Sigmoid colon (tissue), 7 donors: ENCODE data around the gene HAGH. TPM values are rescaled to one million over a fixed set of nuclear protein-coding genes. Genes with fewer than 3 reads are reported as not detected.
"Not testable (repeated sequence)": the region's sequence is repeated elsewhere in the genome, so short reads cannot be mapped to it uniquely, and the experiment has no call there.

Experiments
- DNase-seq: peaks from one replicate; pipeline ENCODE4 v3.0.0-alpha.2; 2019
- H3K27ac ChIP-seq, 4 donors: fragments of 200-600 bp; sonication (generic); one replicate each; pipeline ENCODE4 v1.5.1; 2016 to 2019; ENCODE audit warnings: mild to moderate bottlenecking in 1 of 4
- H3K27me3 ChIP-seq, 3 donors: fragments of 200-600 bp; sonication (generic); one replicate each; pipeline ENCODE4 v1.5.1; 2019; ENCODE audit warnings: mild to moderate bottlenecking in 1 of 3
- H3K36me3 ChIP-seq, 4 donors: fragments of 200-600 bp; sonication (generic); one replicate each; pipeline ENCODE4 v1.5.1; 2016 to 2019
- H3K4me1 ChIP-seq, 4 donors: fragments of 200-600 bp; sonication (generic); one replicate each; pipeline ENCODE4 v1.5.1; 2017 to 2019
- H3K4me3 ChIP-seq, 4 donors: fragments of 200-600 bp; sonication (generic); one replicate each; pipeline ENCODE4 v1.5.1; 2017 to 2019; ENCODE audit warnings: mild to moderate bottlenecking in 2 of 4, moderate library complexity in 1 of 4
- H3K9me3 ChIP-seq, 4 donors: fragments of 200-600 bp in 3 of 4; sonication (generic) in 3 of 4; one replicate each; pipeline versions ENCODE4 v1.5.1 to v1.6.1; 2013 to 2019
- CTCF ChIP-seq, 4 experiments: fragments of 450-650 bp in 3 of 4; fragments of 200-600 bp in 1 of 4; IDR thresholded peaks; one replicate each; pipeline ENCODE4 v1.5.1; 2016 to 2019; ENCODE audit warnings: antibody characterized with exemption in 4 of 4, mild to moderate bottlenecking in 3 of 4, moderate library complexity in 2 of 4
- EP300 ChIP-seq, 4 donors: sonication (generic); formaldehyde crosslinking; IDR thresholded peaks; one replicate each; pipeline ENCODE4 v1.6.1; 2017; ENCODE audit warnings: antibody characterized with exemption in 4 of 4
- POLR2A ChIP-seq, 2 donors: fragments of 450-650 bp; IDR thresholded peaks; one replicate each; pipeline ENCODE4 v1.6.1; 2016; ENCODE audit warnings: antibody characterized with exemption in 2 of 2, mild to moderate bottlenecking in 2 of 2, moderate library complexity in 2 of 2
- POLR2AphosphoS5 ChIP-seq, 4 donors: sonication (generic); formaldehyde crosslinking; IDR thresholded peaks; one replicate each; pipeline ENCODE4 v1.6.1; 2017; ENCODE audit warnings: antibody characterized with exemption in 4 of 4
- WGBS, 2 donors: extraction: QIAGEN DNeasy Blood & Tissue Kit; methylation state at CpG; one replicate each; pipeline ENCODE4 v1.1.7; 2013; 5-methylcytosine and 5-hydroxymethylcytosine counted together
- intact Hi-C: fragments of 100-400 bp; cut with DNase I; formaldehyde crosslinking; loops from one replicate; pipeline ENCODE4 v1.15.1; 2023
- polyA plus RNA-seq, 3 donors: library from polyadenylated mRNA; stranded (reverse); fragments of 200-250 nt; gene quantifications; one replicate each; pipeline ENCODE4 v1.2.3, GENCODE V29; 2013
- total RNA-seq, 4 donors: library from RNA; depleted of rRNA; stranded (reverse); fragments of >200 nt; gene quantifications; one replicate each; pipeline ENCODE4 v1.1.0, GENCODE V29; 2016
- donor health status: healthy with polysubstance abuse.
- donor health status: Bipolar disorder and iron deficiency.
- donor health status: healthy.

Gene HAGH
- 100 to 1,000 TPM in 3 of 4 donors, 10 to 100 TPM in 1; 73.4 to 163 (median 140) TPM for total RNA-seq
- 10 to 100 TPM; 54.1 to 86.9 (median 68.4) TPM for polyA plus RNA-seq

- H3K36me3 ChIP-seq, result peaks cover 6 to 24% (median 8%) of the 10 kb centered on the region in 4 donors
- 0% methylated on average over 104 of the region's 104 CpGs for WGBS, 2 donors
- H3K9me3 ChIP-seq, result no peaks in the 10 kb centered on the region
- TF ChIP-seq POLR2AphosphoS5 (IDR thresholded peaks at IDR 0.05) (peak; percentile 70 to 80 (median 72)), POLR2A (IDR thresholded peaks at IDR 0.05) (peak in 1 of 2 donors; percentile 25), EP300 (IDR thresholded peaks at IDR 0.05) (no peak)
- no peaks in the 10 kb centered on the region for H3K27me3 ChIP-seq
- intact Hi-C loops, result loop anchor here (1.0 to 2.0 kb wide), 2 partner anchors 54 to 102 kb away; partner anchors contain the start of genes EME2 and MRPS34
- peaks cover 0 to 49% (median 45%) of the 10 kb centered on the region in 4 donors for H3K4me1 ChIP-seq
- peak within 1 kb of the TSS; percentile 88 to 94 (median 92) for H3K27ac ChIP-seq
- DNase-seq, result peak; percentile 96
- peak within 1 kb of the TSS; percentile 84 to 99 (median 84) for H3K4me3 ChIP-seq
Measured at GRCh38 chr16:1826691-1827573, at the start of gene HAGH, which contains the start of gene FAHD1. Gene HAGH, minus strand, starts transcription at chr16:1826825. Its CDS starts 38 bp downstream, at chr16:1826787. Gene FAHD1, plus strand, starts transcription at chr16:1827206. Its CDS starts 33 bp downstream, at chr16:1827239.

- WGBS, 2 donors, result 76 to 84% methylated on average over 13 of the region's 13 CpGs
- H3K27ac ChIP-seq, H3K36me3 ChIP-seq, H3K9me3 ChIP-seq, intact Hi-C loops, H3K4me1 ChIP-seq, H3K4me3 ChIP-seq: not testable (repeated sequence)
- DNase-seq, result peak; percentile 8
- H3K27me3 ChIP-seq, result peaks cover 3 to 62% (median 43%) of the 10 kb centered on the region in 3 donors
Measured at GRCh38 chr16:1876066-1876465, 49.4 kb upstream of the HAGH start.

GRCh38 chr16:1874854-1875253, 48.2 kb upstream of the HAGH start:
- intact Hi-C loops, result no loop called here
- no peak for DNase-seq
- H3K4me3 ChIP-seq, result no peak overlapping the region
- no peak overlapping the region for H3K27ac ChIP-seq
- no peaks in the 10 kb centered on the region for H3K36me3 ChIP-seq
- 52 to 59% methylated on average over 6 of the region's 6 CpGs for WGBS, 2 donors
- peaks cover 0 to 3% (median 0%) of the 10 kb centered on the region in 4 donors for H3K9me3 ChIP-seq
- peaks cover 3 to 56% (median 42%) of the 10 kb centered on the region in 3 donors for H3K27me3 ChIP-seq
- no peak for TF ChIP-seq EP300 (IDR thresholded peaks at IDR 0.05)
- no peak for TF ChIP-seq POLR2A (IDR thresholded peaks at IDR 0.05)
- TF ChIP-seq CTCF (IDR thresholded peaks at IDR 0.05), result no peak
- no peak for TF ChIP-seq POLR2AphosphoS5 (IDR thresholded peaks at IDR 0.05)
- H3K4me1 ChIP-seq, result peaks cover 0 to 8% (median 3%) of the 10 kb centered on the region in 4 donors

- H3K27me3 ChIP-seq, result peaks cover 3 to 52% (median 40%) of the 10 kb centered on the region in 3 donors
- peaks cover 0 to 3% (median 0%) of the 10 kb centered on the region in 4 donors for H3K9me3 ChIP-seq
- H3K27ac ChIP-seq, result no peak within 1 kb of the TSS
- no peaks in the 10 kb centered on the region for H3K36me3 ChIP-seq
- 12 to 29% methylated on average over 68 of the region's 68 CpGs for WGBS, 2 donors
- peak within 1 kb of the TSS in 2 of 4 donors; percentile 14 to 31 for H3K4me3 ChIP-seq
- no peak for DNase-seq
- H3K4me1 ChIP-seq, result peaks cover 0 to 8% (median 3%) of the 10 kb centered on the region in 4 donors
- intact Hi-C loops, result no loop called here
- no peak for TF ChIP-seq POLR2A (IDR thresholded peaks at IDR 0.05)
- TF ChIP-seq POLR2AphosphoS5 (IDR thresholded peaks at IDR 0.05), result no peak
- TF ChIP-seq CTCF (IDR thresholded peaks at IDR 0.05), result no peak
- TF ChIP-seq EP300 (IDR thresholded peaks at IDR 0.05), result no peak
Measured at GRCh38 chr16:1871974-1872635, 45.5 kb upstream of the HAGH start, which contains the start of gene MEIOB. Gene MEIOB, minus strand, starts transcription at chr16:1872164. Its CDS starts 3,989 bp downstream, at chr16:1868175.

- Histone ChIP-seq H3K4me1 (peaks cover 0 to 8% (median 3%) of the 10 kb centered on the region in 4 donors), H3K36me3 (no peaks in the 10 kb centered on the region), H3K27ac (no peak overlapping the region), H3K4me3 (no peak overlapping the region), H3K9me3 (peaks cover 0 to 3% (median 0%) of the 10 kb centered on the region in 4 donors), H3K27me3 (peaks cover 3 to 45% (median 32%) of the 10 kb centered on the region in 3 donors)
- 37 to 54% methylated on average over 9 of the region's 9 CpGs for WGBS, 2 donors
- intact Hi-C loops, result no loop called here
- TF ChIP-seq EP300 (IDR thresholded peaks at IDR 0.05) (no peak), CTCF (IDR thresholded peaks at IDR 0.05) (no peak), POLR2A (IDR thresholded peaks at IDR 0.05) (no peak), POLR2AphosphoS5 (IDR thresholded peaks at IDR 0.05) (no peak)
- no peak for DNase-seq
Measured at GRCh38 chr16:1870365-1871082, 43.9 kb upstream of the HAGH start.
